GF-D8 (cell line): ENCODE results near the gene SLC6A9.
A peak's percentile ranks its signal among the peaks of the same experiment; 100 is the strongest.

Source experiments
- DNase-seq: peaks from one replicate; lab custom pipeline; 2025; lab: John Stamatoyannopoulos, UW

Gene SLC6A9

DNA sequence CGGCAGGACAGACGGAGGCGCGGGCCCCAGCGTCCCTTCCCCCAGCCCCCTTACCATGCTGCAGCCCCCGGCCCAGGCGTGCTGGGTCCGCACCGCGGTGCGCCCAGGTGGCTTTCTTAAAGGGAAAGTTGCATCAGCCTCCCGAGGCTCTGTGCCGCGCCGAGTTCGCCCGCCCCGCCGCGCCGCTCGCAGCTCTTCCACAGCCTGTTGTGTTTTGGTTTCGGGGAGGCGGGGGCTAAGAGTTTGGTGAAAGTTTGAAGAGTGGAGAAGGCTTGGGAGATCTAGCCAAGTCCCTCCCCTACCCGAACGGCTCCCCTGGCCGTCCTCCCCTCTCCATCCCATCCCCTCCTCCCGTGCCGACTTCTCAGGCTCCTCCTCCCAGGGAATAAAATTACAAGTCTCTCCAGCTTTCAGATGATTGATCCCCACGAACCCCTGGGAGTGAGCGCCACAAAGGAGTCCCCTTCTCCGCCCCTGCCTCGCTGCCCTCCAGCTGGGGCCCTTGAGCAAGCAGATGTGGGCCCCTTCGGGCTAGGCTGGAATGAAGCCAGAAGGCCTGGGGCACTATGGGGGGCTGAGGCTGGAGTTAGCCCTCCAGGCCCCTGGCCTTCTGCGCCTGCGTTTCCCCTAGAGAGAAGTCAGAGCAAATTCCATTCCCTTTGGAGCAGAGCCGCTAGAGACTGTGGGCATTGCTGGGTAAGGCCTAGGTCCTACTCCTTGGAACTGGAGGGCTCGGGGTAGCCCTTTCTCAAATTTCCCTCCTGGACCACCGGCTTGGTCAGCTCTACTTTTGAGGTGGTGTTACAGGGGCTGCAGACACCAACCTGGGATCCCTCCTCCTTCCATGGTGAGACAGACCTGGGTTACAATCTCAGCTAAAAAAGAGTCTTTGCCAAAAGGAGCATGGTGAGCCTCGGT, at the start of gene SLC6A9:
Gene SLC6A9, minus strand, starts transcription at position 211 of the 918 bp plus-strand sequence. CDS start 7,185 bp downstream, outside the sequence.
- DNase-seq, result no peak

GRCh38 chr1:44079566-44079965, 48.3 kb upstream of the SLC6A9 start:
- no peak for DNase-seq

DNA sequence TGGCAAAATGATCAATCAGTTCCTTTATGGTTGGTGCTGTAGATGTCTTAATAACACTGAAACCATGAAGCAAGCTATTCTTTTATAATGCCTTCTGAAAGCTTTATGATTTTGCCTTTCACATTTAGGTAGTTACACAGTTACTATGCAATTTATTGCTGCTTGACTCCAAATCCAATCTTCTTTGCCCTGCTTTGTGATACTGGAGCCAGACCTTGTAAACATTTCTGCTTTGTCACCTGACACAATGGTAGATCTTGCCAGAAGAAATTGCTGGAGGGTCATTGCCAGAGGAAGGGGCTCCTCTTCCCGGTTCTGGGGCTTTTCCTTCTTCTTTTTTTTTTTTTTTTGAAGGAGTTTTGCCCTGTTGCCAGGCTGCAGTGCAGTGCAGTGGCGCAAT, 46.8 kb upstream of the SLC6A9 start:
- DNase-seq, result no peak

- no peak for DNase-seq
Observed at GRCh38 chr1:44077421-44077820, 46.2 kb upstream of the SLC6A9 start.

DNA sequence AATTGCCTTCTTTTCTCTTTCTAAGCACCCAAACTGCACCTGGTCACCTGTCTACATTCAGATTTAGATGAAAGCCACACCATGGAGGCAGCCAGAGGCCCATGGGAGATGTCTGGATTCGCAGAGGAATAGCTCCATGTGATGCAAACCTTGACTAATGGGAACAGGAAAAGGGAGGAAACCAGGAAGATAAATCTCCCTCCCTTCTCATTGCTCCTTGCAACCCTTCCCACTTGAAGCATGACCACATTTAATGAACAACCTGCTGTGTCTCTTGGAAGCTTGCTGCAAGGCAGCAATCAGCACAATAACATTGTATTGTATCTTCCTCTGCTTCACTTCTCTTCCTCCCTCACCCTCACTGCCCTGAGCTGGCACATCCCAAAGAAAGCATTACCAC, 44.8 kb upstream of the SLC6A9 start:
- no peak for DNase-seq

DNA sequence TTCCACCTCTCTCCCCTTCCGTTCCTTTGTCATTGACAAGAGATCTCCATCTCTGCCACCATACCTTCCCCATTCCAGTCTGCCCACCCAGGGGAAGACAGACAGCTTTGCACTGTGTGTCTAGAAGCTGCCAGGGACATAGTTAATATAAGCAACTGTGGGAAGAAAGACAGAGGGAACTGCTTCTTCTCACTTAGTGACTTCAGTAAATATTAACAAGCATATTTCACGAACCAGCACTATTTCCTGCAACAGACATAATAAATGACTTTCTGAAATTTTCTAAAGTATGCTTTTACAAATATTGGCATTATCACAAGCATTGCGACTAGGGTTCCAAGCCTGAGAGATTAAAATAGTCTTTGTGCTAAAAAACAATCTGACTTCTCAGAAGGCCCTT, 43.2 kb upstream of the SLC6A9 start:
- no peak for DNase-seq

- no peak for DNase-seq
Observed at GRCh38 chr1:44073528-44073927, 42.3 kb upstream of the SLC6A9 start.

DNA sequence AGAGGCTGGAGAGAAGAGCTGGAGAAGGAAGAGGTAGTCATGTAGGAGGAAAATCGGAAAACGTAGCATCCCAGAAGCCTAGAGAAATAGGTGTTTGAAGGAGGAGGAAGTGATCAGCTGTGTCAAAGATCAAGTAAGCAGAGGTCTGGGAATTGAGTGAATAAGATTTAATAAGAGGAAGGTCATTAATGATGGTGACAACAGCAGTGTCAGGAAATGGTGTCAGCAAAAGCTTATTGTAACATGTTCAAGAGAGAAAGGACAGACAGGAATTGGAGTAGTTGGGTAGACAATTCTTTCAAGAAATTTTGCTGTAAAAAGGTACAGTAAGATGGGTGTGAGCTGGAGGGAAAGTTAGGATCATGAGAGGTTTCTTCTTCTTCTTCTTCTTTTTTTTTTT, 41.6 kb upstream of the SLC6A9 start:
- DNase-seq, result no peak

DNA sequence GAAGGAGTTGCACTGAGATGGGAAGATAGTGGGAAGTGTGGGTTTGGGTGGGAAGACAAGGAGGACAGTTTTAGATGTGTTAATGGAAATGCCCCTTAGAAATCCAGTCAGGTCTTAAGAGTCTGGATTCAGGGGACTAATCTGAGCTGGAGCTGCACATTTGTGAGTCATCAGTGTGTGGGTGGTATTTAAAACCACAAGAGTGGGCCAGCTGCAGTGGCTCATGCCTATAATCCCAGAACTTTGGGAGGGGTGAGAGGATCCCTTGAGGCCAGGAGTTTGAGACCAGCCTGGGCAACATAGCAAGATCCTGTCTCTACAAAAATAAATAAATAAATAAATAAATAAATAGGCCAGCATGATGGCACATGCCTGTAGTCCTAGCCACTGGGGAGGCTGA, 40.9 kb upstream of the SLC6A9 start:
- no peak for DNase-seq

DNA sequence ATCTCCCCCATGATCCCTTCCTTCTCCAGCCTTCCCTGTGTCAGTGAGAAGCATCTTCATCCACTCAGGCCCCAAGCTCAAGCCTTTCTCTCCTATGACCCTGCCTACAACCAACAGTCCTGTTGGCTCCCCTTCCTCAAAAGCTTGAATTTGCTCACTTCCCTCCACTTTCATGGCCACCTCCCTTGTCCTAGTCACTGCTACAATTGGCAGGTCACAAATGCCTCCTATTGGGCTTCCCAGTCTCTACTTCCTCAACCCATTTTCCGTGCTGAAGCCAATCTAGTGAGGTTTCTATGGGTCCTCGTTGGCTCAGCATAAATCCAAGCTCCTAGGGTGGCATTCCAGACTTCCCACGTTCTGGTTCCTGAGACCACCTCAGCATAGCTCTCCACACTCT, 40.2 kb upstream of the SLC6A9 start:
- no peak for DNase-seq

- peak; percentile 57 for DNase-seq
Observed at GRCh38 chr1:44068442-44068921, 37.2 kb upstream of the SLC6A9 start.

- DNase-seq, result no peak
Observed at GRCh38 chr1:44067266-44068250, 36.3 kb upstream of the SLC6A9 start.

GRCh38 chr1:44062656-44063179, 31.5 kb upstream of the SLC6A9 start:
- DNase-seq, result no peak

DNA sequence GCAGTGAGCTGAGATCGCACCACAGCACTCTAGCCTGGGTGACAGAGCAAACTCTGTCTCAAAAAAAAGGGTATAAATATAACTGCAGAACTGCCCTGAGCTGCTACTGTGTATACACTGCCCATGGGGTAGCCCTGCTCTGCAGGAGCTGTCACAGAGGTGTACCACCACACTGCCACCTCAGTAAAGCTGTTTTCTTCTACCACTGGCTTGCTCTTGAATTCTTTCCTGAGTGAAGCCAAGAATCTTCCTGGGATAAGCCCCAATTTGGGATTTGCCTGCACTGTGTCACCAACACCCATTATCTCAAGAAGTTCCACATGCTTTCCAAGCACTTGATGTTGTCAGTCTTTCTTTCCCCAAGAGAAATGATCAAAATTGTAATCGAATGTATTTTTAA, 30.6 kb upstream of the SLC6A9 start:
- DNase-seq, result no peak

DNA sequence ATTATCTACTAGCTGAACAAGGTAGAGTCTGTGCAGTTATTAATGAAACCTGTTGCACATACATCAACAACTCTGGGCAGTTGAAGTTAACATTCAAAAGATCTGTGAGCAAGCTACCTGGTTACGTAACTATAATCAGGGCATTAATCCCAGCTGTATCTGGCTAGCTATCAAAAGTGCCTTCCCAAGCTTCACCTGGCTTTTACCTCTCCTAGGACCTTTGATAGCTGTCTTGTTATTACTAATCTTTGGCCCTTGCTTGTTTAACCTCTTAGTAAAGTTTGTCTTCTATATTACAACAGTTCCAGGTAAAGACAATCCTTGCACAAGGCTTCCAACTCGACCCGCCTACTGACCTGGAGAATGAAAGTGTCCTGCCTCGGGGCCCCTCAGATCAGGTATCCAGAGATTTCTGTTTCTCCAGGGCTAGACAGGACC, 29.6 kb upstream of the SLC6A9 start:
- no peak for DNase-seq

DNA sequence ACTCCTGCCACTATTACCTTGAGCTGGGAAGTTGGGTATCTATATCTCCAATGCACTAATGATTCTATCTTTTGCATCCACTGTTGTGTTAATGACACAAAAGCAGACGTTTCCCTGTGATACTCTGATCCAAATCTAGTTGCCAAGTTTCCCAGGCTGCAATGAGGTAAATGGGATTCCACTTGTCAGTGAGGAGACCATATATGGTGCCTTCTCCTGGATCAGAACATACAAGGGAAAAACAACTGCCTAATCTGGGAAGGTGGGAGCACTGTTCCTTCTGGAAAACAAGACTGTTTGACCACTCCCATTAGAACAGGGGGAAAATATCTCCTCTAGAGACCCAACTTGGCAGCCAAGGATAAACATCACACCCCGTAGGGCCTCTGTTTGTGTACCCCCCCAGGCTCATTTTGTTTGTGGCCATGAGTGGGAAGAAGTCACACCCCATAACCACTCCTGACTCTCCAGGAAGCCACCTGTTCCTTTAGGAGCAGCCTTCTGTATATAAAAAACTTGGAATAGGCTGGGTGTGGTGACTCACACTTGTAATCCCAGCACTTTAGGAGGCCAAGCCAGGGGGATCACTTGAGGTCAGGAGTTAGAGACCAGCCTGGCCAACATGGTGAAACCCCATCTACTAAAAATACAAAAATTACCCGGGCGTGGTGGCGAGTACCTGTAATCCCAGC, 28.5 kb upstream of the SLC6A9 start:
- no peak for DNase-seq

- DNase-seq, result no peak
Observed at GRCh38 chr1:44059212-44059611, 27.9 kb upstream of the SLC6A9 start.

DNA sequence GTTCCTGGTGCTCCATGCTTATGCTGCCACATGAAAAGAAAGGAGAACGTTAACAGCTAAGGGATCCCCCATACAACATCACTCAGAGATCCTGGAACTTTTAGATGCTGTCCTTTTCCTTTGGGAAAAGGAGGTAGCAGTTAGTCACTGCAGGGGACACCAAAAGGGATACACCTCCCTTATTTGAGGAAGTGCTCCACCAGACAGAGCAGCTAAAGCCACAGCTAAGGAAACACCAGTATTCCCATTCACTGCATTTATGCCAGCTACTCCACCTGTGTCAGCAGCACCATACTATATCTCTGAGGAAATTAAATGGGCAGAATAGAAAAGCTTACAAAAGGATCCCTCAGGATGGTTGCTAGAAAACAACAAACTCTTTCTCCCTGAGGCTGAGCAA, 26.0 kb upstream of the SLC6A9 start:
- no peak for DNase-seq

- DNase-seq, result no peak
Observed at GRCh38 chr1:44053394-44053793, 22.1 kb upstream of the SLC6A9 start.

- DNase-seq, result no peak
Observed at GRCh38 chr1:44050261-44050660, 19.0 kb upstream of the SLC6A9 start.

DNA sequence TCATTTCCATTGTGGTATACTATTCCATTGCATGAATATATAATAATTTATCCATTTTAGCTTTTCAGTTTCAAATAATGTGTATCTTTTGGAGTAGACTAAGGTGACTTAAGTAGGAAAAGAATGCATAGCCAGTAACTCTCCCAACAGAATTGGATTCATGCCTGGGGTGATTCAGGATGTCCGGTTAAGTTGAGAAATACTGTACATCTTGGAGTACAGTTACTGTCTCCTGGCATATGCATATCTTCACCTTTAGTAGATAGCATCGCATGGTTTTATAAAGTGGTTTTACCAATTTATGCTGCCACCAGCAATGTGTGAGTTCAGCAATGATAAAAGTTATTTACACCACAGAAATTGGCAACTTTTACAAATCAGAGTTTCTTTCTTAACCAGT, 18.6 kb upstream of the SLC6A9 start:
- DNase-seq, result no peak
